G401.6 (cell line): ENCODE data around the gene FBXO31.
A peak's percentile ranks its signal among the peaks of the same experiment; 100 is the strongest.

Experiments
- FAIRE-seq: peaks from 2 replicates; lab custom pipeline; 2012; peaks lifted over from hg19 to GRCh38; lab: Jason Lieb, UNC

The FBXO31 gene

DNA sequence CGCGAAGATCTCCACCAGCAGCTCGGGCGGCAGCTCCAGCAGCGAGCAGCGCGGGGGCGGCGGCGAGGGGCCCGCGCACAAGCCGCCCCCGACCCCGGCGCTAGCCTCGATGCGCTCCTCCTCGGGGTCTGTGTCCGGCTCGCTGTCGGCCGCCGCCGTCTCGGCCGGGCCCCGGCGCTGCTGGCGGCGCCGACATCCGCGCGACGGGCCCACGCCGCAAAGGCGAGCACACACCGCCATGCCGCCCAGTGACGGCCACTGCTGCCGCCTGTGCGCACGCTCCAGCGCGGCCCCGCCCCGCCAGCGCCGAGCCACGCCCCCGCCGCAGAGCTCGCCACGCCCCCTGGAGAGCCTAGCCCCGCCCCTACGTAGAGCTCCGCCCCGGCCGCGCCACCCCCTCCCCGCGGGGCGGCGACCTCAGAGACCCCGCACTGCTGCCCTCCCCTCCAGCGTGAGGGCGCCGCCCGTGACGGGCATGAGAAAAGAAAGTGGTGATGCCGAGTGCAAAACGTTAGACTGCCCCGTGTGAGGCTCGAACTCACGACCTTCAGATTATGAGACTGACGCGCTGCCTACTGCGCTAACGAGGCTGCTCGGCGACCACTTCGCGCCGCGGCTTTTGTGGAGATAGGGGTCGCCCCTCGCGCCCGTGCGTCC lies at the start of gene FBXO31:
Gene FBXO31 (minus strand): TSS at position 272 of the 657 bp plus-strand sequence. CDS start 32 bp downstream, at position 240.
- no peak for FAIRE-seq

DNA sequence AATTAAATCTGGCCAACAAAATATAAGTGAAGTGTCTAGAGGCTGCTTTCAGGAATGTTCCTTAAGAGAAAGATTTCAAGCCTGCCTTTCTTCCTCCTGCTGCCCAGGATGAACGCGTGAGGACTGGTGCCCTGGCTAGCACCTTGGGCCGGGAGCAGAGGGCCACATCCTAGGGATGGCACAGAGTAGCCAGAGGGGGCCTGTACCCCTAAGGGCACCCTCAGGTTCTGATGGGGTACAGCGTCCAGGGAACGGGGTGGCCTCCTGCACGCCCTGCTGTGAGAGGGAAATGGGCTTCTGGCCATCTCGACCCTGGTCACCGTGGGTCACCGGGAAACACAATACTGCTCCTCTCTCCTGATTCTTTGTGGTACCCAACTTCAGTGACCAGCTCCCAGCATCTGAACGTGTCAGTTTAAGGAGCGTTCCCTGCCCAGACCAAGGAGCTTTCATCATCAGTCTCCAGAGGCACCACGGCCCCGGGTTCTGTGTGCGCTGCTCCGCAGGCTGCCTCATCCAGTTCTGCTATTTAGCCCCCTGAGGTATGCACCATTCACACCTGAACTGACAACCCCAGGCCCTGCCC lies 48.8 kb upstream of the FBXO31 start:
- no peak for FAIRE-seq

GRCh38 chr16:87431926-87432325 lies 48.4 kb upstream of the FBXO31 start:
- no peak for FAIRE-seq

DNA sequence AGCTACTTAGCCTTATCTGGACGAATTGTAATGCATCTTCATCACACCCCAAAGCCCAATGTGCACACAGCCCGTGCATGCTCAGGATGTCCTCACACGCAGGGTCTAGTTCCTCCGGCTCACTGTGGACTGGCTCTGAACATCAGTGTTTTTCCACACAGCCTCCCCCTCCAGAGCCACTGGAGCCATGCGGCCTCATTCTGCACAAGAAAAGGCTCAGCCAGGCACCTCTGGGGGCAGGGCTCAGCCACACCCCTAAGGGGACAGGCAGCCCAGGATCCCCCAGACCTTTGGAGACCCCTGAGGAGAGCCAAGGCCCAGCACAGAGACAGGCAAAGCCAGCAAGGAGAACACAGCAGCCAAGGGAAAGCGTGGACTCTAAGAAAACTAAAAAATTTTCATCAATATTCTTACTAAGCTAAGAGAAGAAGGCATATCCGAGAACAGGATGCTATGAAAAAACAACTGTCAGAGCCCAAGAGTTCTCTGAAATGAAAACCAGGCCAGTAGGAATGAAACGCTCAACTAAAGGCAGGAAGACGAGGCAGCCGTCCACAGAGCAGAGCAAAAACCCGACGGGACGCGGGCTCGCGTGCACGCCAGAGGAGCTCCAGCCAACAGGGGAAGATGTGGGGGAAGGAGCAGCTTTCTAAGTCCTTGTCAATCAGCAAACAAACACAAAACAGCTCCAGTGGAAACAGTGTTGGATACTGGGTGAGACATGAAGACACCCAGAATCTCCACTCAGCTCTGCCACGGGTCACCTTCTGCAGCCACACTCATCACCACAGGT lies 43.0 kb upstream of the FBXO31 start:
- no peak for FAIRE-seq

GRCh38 chr16:87425941-87426340 lies 42.4 kb upstream of the FBXO31 start:
- FAIRE-seq = no peak

GRCh38 chr16:87424266-87424665 lies 40.7 kb upstream of the FBXO31 start:
- FAIRE-seq = no peak

GRCh38 chr16:87423429-87423828 lies 39.9 kb upstream of the FBXO31 start:
- FAIRE-seq = no peak

DNA sequence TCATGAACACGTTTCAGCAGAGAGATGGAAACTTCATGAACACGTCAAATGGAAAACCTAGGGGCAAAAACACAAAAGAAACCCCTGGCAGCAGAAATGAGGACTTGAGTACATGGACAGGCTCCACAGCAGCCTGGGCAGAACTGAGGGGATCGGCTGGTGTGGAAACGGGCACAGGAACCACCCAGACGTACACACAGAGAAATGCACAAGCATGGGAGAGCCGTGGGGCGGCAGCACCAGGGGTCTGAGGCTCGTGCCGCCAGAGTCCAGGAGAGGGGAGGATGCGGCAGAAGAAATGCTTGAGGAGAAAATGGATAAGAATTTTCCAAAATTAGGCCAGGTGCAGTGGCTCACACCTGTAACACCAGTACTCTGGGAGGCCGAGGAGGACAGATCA lies 38.5 kb upstream of the FBXO31 start:
- FAIRE-seq = no peak

DNA sequence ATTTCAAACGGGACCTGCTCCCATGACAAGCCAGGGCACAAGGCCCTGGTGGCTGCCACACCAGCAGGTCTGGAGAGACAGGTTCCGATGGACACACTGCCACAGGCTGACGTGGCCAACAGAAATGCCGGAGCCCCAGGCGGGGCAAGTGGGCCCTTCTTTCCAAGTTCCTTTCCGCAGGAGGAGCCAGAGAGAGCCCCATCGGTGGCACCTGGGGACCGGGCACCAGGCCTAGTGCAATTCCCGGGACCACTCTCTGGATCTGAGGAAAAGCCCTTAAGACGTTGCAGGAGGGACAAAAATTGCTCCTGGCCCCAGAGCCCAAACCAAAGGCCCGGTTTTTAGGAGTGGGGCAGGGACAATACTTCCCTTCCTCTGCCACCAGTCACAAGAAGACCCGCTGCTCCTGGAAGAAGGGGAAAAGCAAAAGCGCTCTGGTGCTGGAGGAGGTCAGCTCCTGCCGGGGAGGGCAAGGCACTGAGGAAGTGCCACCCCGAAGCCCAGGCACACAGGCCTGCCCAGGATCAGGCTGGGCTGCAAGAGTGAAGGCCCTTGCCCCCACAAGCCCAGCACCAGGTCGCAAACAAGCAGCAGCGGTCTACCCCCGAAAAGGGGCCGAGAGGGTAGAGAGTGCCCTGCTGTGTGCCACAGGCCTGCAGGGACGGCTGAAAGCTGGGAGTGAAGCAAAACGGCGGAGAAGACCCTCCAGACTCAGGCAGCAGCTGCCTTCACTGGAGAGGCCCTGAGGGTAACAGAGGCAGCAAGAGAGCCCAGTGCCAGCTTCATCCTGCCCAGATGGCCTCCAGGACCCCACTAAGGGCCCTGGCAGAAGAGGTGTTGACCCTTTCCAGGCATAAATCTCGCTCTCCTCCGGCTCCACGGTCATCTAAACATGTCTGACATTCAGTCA lies 37.7 kb upstream of the FBXO31 start:
- FAIRE-seq = no peak

DNA sequence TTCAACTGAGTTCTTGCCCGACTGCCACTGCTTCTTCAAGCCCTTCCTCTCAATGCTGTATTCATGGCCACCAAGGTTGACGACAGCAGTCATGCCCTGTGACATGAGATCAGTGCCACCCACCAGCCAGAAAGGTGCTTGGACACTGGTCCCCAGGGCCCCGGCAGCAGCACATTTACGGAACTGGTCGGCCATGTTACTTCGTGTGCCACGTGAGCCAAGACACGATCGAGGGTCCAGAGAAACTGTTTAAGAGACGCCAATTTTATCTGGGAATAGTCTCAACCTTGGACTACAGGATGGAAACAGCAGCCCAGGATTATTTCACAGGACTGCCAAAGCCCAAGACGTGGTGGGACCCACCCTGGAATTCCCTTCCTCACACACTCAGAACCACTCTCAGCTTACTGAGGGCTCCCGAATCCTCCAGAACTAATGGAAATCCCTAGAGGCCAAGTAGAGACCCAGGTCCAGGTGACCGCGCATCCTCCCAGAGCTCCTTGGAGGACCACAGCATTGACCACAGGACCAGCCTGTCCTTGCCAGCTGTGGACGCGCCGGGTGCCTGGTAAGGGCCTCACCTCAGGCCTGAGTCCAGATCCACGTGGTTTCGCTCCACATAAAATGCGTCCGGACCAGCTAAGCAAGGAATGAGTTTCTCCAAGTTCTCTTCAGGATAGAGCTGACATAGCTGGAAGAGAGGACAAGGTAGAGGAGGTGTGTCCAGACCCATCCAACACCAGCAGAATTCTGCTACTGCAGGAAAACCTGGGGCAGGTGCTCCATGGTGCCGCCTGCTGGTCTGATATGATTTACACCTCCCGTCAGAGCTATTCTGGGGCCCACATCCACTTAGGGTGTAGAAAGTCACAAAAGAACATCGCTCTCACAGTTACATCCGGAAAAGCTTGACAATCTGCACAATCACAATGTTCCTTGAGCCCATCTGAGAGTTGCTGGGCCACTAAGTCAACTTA lies 36.7 kb upstream of the FBXO31 start:
- FAIRE-seq = no peak

GRCh38 chr16:87418644-87419043 lies 35.1 kb upstream of the FBXO31 start:
- no peak for FAIRE-seq

DNA sequence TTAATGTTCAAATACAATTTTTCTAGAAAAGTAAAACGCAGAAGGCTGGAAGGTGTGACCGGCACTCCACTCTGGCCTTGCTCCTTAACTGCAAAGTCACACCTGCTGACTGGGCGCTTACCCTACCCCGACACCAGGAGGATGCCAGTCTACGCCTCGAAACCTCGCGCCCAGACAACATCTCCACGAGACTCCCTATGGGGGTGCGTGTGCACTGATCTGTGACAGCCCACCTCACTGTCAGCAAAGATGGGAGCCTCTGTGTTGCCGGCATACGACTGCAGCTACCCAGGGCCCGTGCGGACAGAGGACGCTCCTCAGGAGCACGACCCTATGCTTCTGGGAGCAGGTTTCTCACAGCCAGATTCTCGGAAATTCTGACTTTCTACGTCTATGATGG lies 34.6 kb upstream of the FBXO31 start:
- FAIRE-seq = no peak

DNA sequence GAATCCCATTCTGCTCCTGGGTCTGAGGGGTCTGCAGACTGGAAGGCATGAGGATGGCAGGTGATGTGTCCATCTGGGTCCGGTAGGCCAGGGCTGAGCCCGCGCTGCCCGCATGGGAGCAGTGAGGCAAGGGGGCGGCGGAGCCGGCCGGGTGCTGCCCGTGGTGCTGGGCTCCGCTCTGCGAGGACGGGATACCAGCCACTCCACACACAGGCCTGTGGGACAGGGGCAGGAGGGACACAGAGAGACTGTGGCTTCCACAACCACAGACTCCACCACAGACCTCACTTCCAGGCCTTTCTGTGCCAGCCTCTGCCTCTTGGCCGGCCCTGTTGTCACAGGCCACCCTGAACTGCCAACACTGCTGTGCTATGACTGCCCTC lies 33.9 kb upstream of the FBXO31 start:
- FAIRE-seq = no peak

DNA sequence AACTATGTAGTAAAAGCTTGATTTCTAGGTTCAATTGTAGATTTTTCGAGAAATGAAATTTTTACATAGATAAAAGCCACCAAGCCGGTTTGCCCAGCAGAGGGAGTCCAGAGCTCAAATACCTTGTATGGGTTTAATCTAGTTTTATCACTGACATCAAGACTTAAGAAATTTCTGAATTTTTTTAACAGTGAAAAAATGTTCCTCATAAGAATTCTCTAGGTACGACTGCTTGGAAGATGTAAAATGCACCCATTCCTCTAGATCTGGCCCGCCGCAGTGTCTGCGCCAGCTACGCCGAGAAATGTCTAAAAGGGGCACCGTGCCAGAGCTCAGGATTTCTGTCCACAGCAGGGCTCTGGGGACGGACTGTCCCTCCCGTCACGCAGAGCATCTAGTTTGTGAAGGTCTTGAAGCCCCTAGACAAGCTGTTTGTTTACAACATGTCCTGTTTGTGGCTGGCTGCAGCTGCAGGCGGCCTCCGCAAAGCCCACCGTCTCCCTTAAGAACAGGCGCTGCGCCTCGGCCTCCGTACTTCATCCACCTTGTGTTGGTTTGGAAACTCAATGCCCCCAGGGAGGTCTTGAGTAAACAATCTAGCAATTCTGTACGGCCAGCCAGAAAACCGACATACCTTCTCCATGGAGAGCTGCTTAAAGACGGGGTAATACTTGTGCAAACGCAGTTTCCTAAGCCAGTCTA lies 33.4 kb upstream of the FBXO31 start:
- peak; percentile 94 for FAIRE-seq

DNA sequence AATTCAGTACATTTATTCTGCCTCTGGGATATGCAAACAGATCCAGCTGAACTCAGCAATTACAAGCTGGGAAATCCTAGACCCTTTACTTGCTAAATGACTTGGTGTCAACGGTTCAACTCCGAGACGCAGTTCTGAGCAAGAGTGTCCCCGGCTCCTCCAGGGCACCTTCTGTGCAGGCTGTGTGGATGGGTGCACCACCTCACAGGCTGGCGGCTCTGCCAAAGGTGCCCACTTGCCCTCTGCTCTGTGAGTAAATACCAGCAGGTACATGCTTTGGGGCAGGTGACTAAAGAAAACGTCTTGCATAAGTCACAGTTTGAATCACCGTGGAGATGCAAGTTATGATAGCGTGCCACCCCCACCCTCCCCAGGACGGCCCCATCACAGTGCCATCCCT lies 31.9 kb upstream of the FBXO31 start:
- no peak for FAIRE-seq

GRCh38 chr16:87414251-87414680 lies 30.7 kb upstream of the FBXO31 start:
- no peak for FAIRE-seq

DNA sequence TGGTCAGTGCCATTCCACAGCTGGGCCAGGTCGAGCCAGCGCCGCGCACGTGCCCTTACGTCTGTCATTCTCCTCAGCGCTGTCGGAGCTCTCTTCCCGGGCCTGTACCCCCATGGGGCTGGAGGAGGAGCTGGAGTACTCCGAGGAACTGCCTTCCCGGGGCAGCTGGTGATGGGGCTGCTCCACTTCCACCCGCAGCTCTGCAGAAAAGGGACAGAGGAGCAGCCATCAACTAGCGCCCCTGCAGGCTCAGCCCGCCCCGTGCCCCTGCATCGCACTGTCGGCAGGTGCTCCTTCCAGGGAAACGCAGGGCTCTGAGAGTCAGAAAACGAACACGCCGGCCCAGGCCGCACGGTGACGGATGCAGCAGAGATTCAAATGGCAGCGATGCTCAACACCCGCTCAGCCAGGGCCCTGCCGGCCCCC lies 29.4 kb upstream of the FBXO31 start:
- no peak for FAIRE-seq

DNA sequence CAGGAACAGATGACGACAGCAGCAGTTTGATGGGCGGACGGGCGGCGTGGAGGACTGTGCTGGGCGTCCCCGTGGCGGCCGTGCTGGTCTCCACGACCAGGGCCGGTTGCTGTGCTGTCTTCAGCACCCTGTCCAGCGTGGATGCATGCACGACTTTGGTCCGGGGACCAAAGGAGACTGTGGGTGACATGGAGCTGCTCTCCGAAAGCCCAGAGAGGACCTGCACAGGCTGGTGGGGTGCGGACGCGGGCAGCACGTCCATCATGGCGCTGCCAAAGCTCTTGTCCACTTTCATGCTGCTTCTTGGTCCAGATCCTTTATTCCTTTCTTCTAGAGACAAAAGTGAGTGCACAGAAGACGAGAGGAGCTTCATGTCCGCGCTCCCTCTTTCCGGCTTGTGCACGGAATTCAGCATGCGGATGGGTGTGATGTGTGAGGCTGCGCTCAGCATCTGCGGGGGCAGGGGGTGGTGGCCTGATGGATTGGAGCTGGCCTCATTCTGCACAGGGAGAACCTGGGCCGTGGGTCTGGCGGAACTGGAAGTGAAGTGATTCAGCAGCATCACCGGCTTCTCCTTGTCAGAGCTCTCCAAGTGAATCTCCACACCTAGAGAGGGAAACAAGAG lies 28.9 kb upstream of the FBXO31 start:
- FAIRE-seq = no peak

DNA sequence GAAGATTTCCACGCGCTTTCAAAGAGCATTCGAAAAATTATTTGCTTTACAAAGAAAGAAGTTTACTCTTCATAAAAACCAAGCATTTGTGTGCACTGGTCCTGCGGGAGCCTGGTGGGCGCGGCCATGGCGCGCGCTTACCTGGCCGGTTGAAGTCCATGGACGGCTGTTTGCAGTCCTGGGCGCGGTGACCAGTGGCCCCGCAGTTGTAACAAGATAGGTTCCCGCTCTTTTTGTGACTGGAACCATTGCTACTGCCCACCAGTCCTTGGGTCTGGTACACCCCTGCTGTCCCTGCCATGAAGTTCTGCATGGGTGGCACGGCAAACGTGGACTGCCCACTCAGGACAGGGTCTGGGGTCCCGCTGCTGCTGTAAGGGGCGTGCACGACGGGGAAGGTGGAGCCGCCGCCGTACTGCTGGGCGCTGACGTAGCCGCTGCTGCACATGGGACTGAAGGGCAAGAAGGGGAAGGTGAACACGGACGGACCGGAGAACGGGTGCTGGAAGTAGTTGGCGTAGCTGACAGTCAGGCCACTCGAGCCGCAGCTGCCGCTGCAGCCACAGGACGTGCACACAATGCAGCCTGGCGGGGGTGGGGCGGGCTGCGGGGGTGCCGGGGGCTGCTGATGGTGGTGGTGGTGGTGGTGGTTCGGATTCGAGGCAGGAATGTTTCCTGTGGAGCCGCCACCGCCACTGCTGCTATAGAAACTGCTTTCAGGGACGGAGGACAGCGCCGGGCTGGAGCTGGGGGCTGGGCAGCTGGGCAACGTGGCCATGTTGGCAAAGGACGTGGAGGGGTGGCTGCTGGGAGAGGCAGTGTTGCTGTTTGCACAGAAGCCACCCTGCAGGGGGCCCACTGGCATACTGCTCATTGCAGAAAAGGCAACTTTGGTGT lies 28.0 kb upstream of the FBXO31 start:
- no peak for FAIRE-seq
